Spleen (tissue), 11 donors: Measurements from ENCODE around the gene PDE4D. TPM values are rescaled to one million over a fixed set of nuclear protein-coding genes. Genes with fewer than 3 reads are reported as not detected.

Experiments used
- DNase-seq: peaks from one replicate; pipeline ENCODE4 v3.0.0-alpha.2; 2020
- H3K27ac ChIP-seq, 8 donors: fragments of 200-600 bp; sonication (generic) in 7 of 8; 1 replicate in 4 of 8; 2 replicates in 4 of 8; pipeline versions ENCODE4 v1.5.0 to v1.8.0; 2016 to 2021; ENCODE audit warnings: inconsistent platforms in 4 of 8, mild to moderate bottlenecking in 4 of 8, moderate library complexity in 1 of 8
- H3K27me3 ChIP-seq, 7 donors: fragments of 200-600 bp; sonication (generic) in 6 of 7; replicated peaks in 1 of 7; 1 replicate in 4 of 7; 2 replicates in 3 of 7; pipeline versions ENCODE4 v1.5.0 to v1.8.0; 2016 to 2021; ENCODE audit warnings: inconsistent platforms in 3 of 7, mild to moderate bottlenecking in 1 of 7
- H3K36me3 ChIP-seq, 6 donors: fragments of 200-600 bp; sonication (generic) in 5 of 6; 1 replicate in 4 of 6; 2 replicates in 2 of 6; pipeline versions ENCODE4 v1.5.0 to v1.8.0; 2016 to 2021; ENCODE audit warnings: inconsistent platforms in 2 of 6
- H3K4me1 ChIP-seq, 6 donors: fragments of 200-600 bp; sonication (generic) in 5 of 6; 1 replicate in 3 of 6; 2 replicates in 3 of 6; pipeline versions ENCODE4 v1.5.0 to v1.8.0; 2016 to 2021; ENCODE audit warnings: inconsistent platforms in 3 of 6
- H3K4me3 ChIP-seq, 8 donors: fragments of 200-600 bp; sonication (generic) in 7 of 8; 1 replicate in 4 of 8; 2 replicates in 4 of 8; pipeline versions ENCODE4 v1.5.0 to v1.8.0; 2016 to 2021; ENCODE audit warnings: inconsistent platforms in 4 of 8, mild to moderate bottlenecking in 4 of 8, moderate library complexity in 2 of 8
- H3K9me3 ChIP-seq, 8 donors: fragments of 200-600 bp; sonication (generic) in 7 of 8; 1 replicate in 4 of 8; 2 replicates in 4 of 8; pipeline versions ENCODE4 v1.5.0 to v1.8.0; 2016 to 2021; ENCODE audit warnings: inconsistent platforms in 4 of 8
- POLR2A ChIP-seq, 3 donors: fragments of 450-650 bp; IDR thresholded peaks; one replicate each; pipeline ENCODE4 v1.5.1; 2017; ENCODE audit warnings: antibody characterized with exemption in 3 of 3, mild to moderate bottlenecking in 1 of 3
- POLR2AphosphoS5 ChIP-seq, 3 donors: sonication (generic); formaldehyde crosslinking; IDR thresholded peaks; one replicate each; pipeline ENCODE4 v1.5.1; 2017; ENCODE audit warnings: antibody characterized with exemption in 3 of 3
- WGBS, 5 donors: extraction: QIAGEN DNeasy Blood & Tissue Kit in 3 of 5; methylation state at CpG; one replicate each; pipeline versions ENCODE4 v1.1.5 to v1.1.7; 2013 to 2018; 5-methylcytosine and 5-hydroxymethylcytosine counted together
- intact Hi-C: fragments of 100-400 bp; cut with DNase I; formaldehyde crosslinking; loops from one replicate; pipeline ENCODE4 v1.15.0; 2023; ENCODE audit warnings: low total_unique reads
- microRNA-seq, 3 donors: library from miRNA; unstranded; fragments of <30 nt; microRNA quantifications; one replicate each; pipeline versions ENCODE4 to v1.1.0, GENCODE V29; 2019 to 2020
- polyA plus RNA-seq, 3 donors: library from polyadenylated mRNA; stranded (reverse); fragments of 200-250 nt; gene quantifications; one replicate each; pipeline ENCODE4 v1.2.1, GENCODE V29; 2013
- small RNA-seq, 4 donors: library from RNA; depleted of rRNA; stranded (forward); fragments of <200 nt; gene quantifications; one replicate each; pipeline ENCODE3, GENCODE V24; 2016
- total RNA-seq, 7 donors: library from RNA; depleted of rRNA in 3 of 7; stranded (reverse); fragments of >200 nt in 3 of 7; fragmentation: NEBNext Ultra II Directional in 4 of 7; extraction: Animal tissue kit (Norgen Biotek cat#: 25700) in 4 of 7; gene quantifications; one replicate each; pipeline versions ENCODE4 v1.1.0 to v1.2.1, GENCODE V29; 2016 to 2021
- TF ChIP-seq, protein P1 (sequence below), 11 experiments: fragments of 200-600 bp in 7 of 11; fragments of 450-650 bp in 4 of 11; sonication (generic) in 4 of 11; IDR thresholded peaks in 8 of 11; conservative IDR thresholded peaks in 3 of 11; 1 replicate in 7 of 11; 2 replicates in 4 of 11; pipeline versions ENCODE4 v1.4.0 to v1.8.0; 2016 to 2021; ENCODE audit warnings: antibody characterized with exemption in 11 of 11, inconsistent platforms in 4 of 11, mild to moderate bottlenecking in 1 of 11
- donor health status: healthy with polysubstance abuse.
- donor health status: DM: no; HTN: no; CAD: no; lungs with moderate emphysema.
- donor health status: DM: no; HTN: no; CAD: no.
- donor health status: Bipolar disorder and iron deficiency.
- donor health status: healthy.
- donor health status: DM: no; HTN: no; CAD: no.
- donor health status: DM: yes; HTN: yes; CAD: no.

The PDE4D gene
- total and polyA plus RNA-seq, 10 donors = 0.88 to 51.8 (median 18.2) TPM

DNA sequence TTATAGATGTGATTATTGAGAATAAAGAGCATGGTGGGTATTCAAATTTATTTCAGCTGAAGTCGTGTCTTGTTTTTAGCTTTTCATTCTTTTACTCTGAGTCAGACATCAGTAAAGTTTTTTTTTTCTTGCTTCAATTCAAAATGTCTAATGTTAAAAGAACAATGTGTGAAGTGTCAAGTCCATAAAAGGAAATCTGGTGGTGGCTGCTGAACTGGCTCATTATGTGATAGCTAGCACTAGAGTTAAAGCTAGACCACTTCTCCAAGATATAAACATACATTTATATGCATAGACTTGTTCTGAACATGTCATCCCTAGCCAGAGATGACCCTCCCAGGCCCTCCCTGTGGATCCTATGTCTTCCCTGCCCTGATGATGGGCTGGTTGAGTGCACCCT is 972.4 kb downstream of the PDE4D start:
- whole genome bisulfite sequencing, 5 donors = 60 to 75% (median 71%) methylated on average over 1 of the region's 1 CpG
- Histone ChIP-seq H3K9me3 (no peaks in the 10 kb centered on the region), H3K4me1 (peaks cover 0 to 18% (median 6%) of the 10 kb centered on the region in 6 donors), H3K36me3 (no peaks in the 10 kb centered on the region), H3K27me3 (no peaks in the 10 kb centered on the region), H3K27ac (peak overlapping the region in 6 of 8 donors; percentile 5 to 80 (median 76)), H3K4me3 (no peak overlapping the region)
- intact Hi-C loops = no loop called here
- no peak for TF ChIP-seq POLR2A (IDR thresholded peaks at IDR 0.05)
- TF ChIP-seq, protein P1, sequence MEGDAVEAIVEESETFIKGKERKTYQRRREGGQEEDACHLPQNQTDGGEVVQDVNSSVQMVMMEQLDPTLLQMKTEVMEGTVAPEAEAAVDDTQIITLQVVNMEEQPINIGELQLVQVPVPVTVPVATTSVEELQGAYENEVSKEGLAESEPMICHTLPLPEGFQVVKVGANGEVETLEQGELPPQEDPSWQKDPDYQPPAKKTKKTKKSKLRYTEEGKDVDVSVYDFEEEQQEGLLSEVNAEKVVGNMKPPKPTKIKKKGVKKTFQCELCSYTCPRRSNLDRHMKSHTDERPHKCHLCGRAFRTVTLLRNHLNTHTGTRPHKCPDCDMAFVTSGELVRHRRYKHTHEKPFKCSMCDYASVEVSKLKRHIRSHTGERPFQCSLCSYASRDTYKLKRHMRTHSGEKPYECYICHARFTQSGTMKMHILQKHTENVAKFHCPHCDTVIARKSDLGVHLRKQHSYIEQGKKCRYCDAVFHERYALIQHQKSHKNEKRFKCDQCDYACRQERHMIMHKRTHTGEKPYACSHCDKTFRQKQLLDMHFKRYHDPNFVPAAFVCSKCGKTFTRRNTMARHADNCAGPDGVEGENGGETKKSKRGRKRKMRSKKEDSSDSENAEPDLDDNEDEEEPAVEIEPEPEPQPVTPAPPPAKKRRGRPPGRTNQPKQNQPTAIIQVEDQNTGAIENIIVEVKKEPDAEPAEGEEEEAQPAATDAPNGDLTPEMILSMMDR (IDR thresholded peaks at IDR 0.05 in 8 of 11, conservative IDR thresholded peaks at IDR 0.05 in 3 of 11) = no peak
- TF ChIP-seq POLR2AphosphoS5 (IDR thresholded peaks at IDR 0.05) = no peak
- DNase-seq = no peak

DNA sequence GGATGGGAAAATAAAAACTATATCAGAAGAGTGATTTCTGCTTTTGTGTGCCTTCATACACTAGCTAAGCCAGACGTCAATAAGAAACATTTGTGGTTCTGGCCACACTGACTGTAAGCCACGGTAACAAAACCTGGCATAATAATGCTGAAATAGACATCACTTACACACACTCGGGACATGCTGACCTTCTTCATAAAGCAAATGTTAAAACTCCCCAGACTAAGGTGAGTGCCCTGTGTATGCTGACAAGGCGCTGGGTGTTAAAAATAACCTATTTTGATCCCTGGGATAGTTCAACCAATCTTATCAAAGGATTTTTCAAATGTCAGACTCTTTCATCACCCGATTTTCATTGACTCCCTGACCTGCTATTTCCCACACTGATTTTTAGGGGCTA is 973.7 kb downstream of the PDE4D start:
- Histone ChIP-seq H3K27me3 (no peaks in the 10 kb centered on the region), H3K9me3 (no peaks in the 10 kb centered on the region), H3K36me3 (no peaks in the 10 kb centered on the region), H3K4me1 (peaks cover 0 to 12% (median 5%) of the 10 kb centered on the region in 6 donors), H3K4me3 (no peak overlapping the region), H3K27ac (no peak overlapping the region)
- 81 to 90% (median 87%) methylated on average over 5 of the region's 5 CpGs for WGBS, 5 donors
- DNase-seq = no peak
- intact Hi-C loops = no loop called here
- no peak for TF ChIP-seq POLR2A (IDR thresholded peaks at IDR 0.05)
- TF ChIP-seq, protein P1 (IDR thresholded peaks at IDR 0.05 in 8 of 11, conservative IDR thresholded peaks at IDR 0.05 in 3 of 11) = no peak
- no peak for TF ChIP-seq POLR2AphosphoS5 (IDR thresholded peaks at IDR 0.05)

Small RNAs within 50 kb of the gene (microRNA-seq; reads per million reads assigned to microRNA genes)
- gene MIR582 = 8.2 to 10.1 (median 9.5) reads per million in 3 donors

Small RNAs within 50 kb of the gene (small RNA-seq; reads per million reads assigned to genes)
- 5.0 to 16.3 (median 8.2) reads per million in 4 donors for gene MIR582
